GM23338 (cell line): ENCODE data around the gene C1QTNF1. TPM values are rescaled to one million over a fixed set of nuclear protein-coding genes. Genes with fewer than 3 reads are reported as not detected.

ENCODE experiments used
- ATAC-seq: fragments of 200-7000 bp; cut with Tn5 transposase; 3 replicates; pipeline ENCODE4 v1.9.1; 2020
- DNase-seq: peaks from one replicate; pipeline ENCODE4 v3.0.0-alpha.2; 2015; ENCODE audit warnings: low spot score
- H2AFZ ChIP-seq: fragments of 200-600 bp; sonication (generic); 2 replicates; pipeline ENCODE4 v1.8.0; 2016; ENCODE audit warnings: antibody characterized with exemption, mild to moderate bottlenecking, moderate library complexity
- H3F3A ChIP-seq: fragments of 200-600 bp; sonication (generic); replicated peaks from 2 replicates; pipeline ENCODE4 v1.8.0; 2017; ENCODE audit warnings: antibody characterized with exemption, mixed run types, low read depth
- H3K27ac ChIP-seq: fragments of 200-600 bp; sonication (generic); 2 replicates; pipeline ENCODE4 v1.6.1; 2016; ENCODE audit warnings: low read depth
- H3K27me3 ChIP-seq: fragments of 200-600 bp; sonication (generic); 2 replicates; pipeline ENCODE4 v1.8.0; 2016; ENCODE audit warnings: mild to moderate bottlenecking, mixed run types, moderate library complexity; ENCODE audit not compliant: insufficient read depth
- H3K36me3 ChIP-seq: fragments of 200-600 bp; sonication (generic); 2 replicates; pipeline ENCODE4 v1.8.0; 2016; ENCODE audit warnings: mild to moderate bottlenecking; ENCODE audit not compliant: insufficient read depth
- H3K4me1 ChIP-seq: fragments of 200-600 bp; sonication (generic); 2 replicates; pipeline ENCODE4 v1.8.0; 2016; ENCODE audit warnings: mild to moderate bottlenecking, moderate library complexity; ENCODE audit not compliant: insufficient read depth
- H3K4me2 ChIP-seq: fragments of 200-600 bp; sonication (generic); 2 replicates; pipeline ENCODE4 v1.7.1; 2017; ENCODE audit warnings: mixed run types
- H3K4me3 ChIP-seq: fragments of 200-600 bp; sonication (generic); 2 replicates; pipeline ENCODE4 v1.6.1; 2016; ENCODE audit warnings: mixed run types
- H3K79me2 ChIP-seq: fragments of 200-600 bp; sonication (generic); replicated peaks from 2 replicates; pipeline ENCODE4 v1.8.0; 2017; ENCODE audit warnings: mild to moderate bottlenecking; ENCODE audit not compliant: insufficient read depth
- H3K9me2 ChIP-seq: fragments of 200-600 bp; sonication (generic); 2 replicates; pipeline ENCODE4 v1.8.0; 2017; ENCODE audit not compliant: insufficient read depth
- H4K20me1 ChIP-seq: fragments of 200-600 bp; sonication (generic); replicated peaks from 2 replicates; pipeline ENCODE4 v1.8.0; 2017; ENCODE audit warnings: mild to moderate bottlenecking; ENCODE audit not compliant: insufficient read depth
- H3K27ac Mint-ChIP-seq: 2 replicates; pipeline ENCODE4 v1.8.0; 2020; ENCODE audit warnings: inconsistent platforms, mild to moderate bottlenecking, moderate library complexity, mixed read lengths
- H3K27me3 Mint-ChIP-seq: 3 replicates; pipeline ENCODE4 v1.8.0; 2022; ENCODE audit warnings: low read depth, mild to moderate bottlenecking, moderate library complexity, mixed read lengths, inconsistent platforms; ENCODE audit not compliant: insufficient read depth, poor library complexity
- H3K36me3 Mint-ChIP-seq: 3 replicates; pipeline ENCODE4 v1.8.0; 2021; ENCODE audit warnings: low read depth, mild to moderate bottlenecking, inconsistent platforms, moderate library complexity, mixed read lengths
- H3K4me1 Mint-ChIP-seq: 3 replicates; pipeline ENCODE4 v1.8.0; 2020; ENCODE audit warnings: mild to moderate bottlenecking, inconsistent platforms, mixed read lengths
- H3K4me3 Mint-ChIP-seq: 3 replicates; pipeline ENCODE4 v1.8.0; 2021; ENCODE audit warnings: moderate library complexity, mild to moderate bottlenecking, inconsistent platforms, mixed read lengths
- H3K9me3 Mint-ChIP-seq: 3 replicates; pipeline ENCODE4 v1.8.0; 2020; ENCODE audit warnings: moderate library complexity, mild to moderate bottlenecking, inconsistent platforms, mixed read lengths
- CREB1 ChIP-seq: fragments of 250-450 bp; sonication (Bioruptor Pico); IDR thresholded peaks from 2 replicates; pipeline ENCODE4 v1.5.0; 2020; ENCODE audit warnings: low read depth, mild to moderate bottlenecking, moderate library complexity
- EZH2 ChIP-seq: fragments of 200-600 bp; sonication (generic); IDR thresholded peaks from one replicate; pipeline ENCODE4 v1.8.0; 2017; ENCODE audit warnings: antibody characterized with exemption, mild to moderate bottlenecking, low read depth; ENCODE audit not compliant: unreplicated experiment
- EZH2phosphoT487 ChIP-seq: fragments of 200-600 bp; sonication (generic); IDR thresholded peaks from one replicate; pipeline ENCODE4 v1.8.1; 2018; ENCODE audit warnings: antibody characterized with exemption; ENCODE audit not compliant: unreplicated experiment
- JUNB ChIP-seq: IDR thresholded peaks from one replicate; pipeline ENCODE4 v1.6.1; 2016; ENCODE audit warnings: antibody characterized with exemption; ENCODE audit not compliant: unreplicated experiment
- NANOG ChIP-seq: IDR thresholded peaks from 2 replicates; pipeline ENCODE4 v1.6.1; 2016; ENCODE audit warnings: antibody characterized with exemption, borderline replicate concordance
- POLR2AphosphoS5 ChIP-seq: IDR thresholded peaks from 2 replicates; pipeline ENCODE4 v1.6.1; 2016; ENCODE audit warnings: antibody characterized with exemption, low read depth
- STAT1 ChIP-seq: IDR thresholded peaks from one replicate; pipeline ENCODE4 v1.6.1; 2016; ENCODE audit warnings: antibody characterized with exemption; ENCODE audit not compliant: unreplicated experiment
- ZNF114 ChIP-seq: fragments of 250-450 bp; sonication (Bioruptor Pico); IDR thresholded peaks from 2 replicates; pipeline ENCODE4 v1.5.0; 2020; ENCODE audit warnings: mild to moderate bottlenecking, moderate library complexity
- ZNF331 ChIP-seq: fragments of 250-450 bp; sonication (Bioruptor Pico); IDR thresholded peaks from 2 replicates; pipeline ENCODE4 v1.5.0; 2020; ENCODE audit warnings: low read depth, mild to moderate bottlenecking, moderate library complexity
- polyA plus RNA-seq: library from polyadenylated mRNA; unstranded; fragments of >200 nt; fragmentation: Nextera tagmentation; extraction: Ambion mirVana; gene quantifications from 2 replicates; pipeline ENCODE4 v1.2.1, GENCODE V29; 2016
- total RNA-seq: library from RNA; depleted of rRNA; stranded (reverse); fragments of >200 nt; shearing (Covaris generic); gene quantifications from 2 replicates; pipeline ENCODE4 v1.2.3, GENCODE V29; 2014
- TF ChIP-seq, protein P1 (sequence below): IDR thresholded peaks from 2 replicates; pipeline ENCODE4 v1.6.1; 2016; ENCODE audit warnings: antibody characterized with exemption
- TF ChIP-seq, protein P2 (sequence below): fragments of 250-450 bp; sonication (Bioruptor Pico); IDR thresholded peaks from 2 replicates; pipeline ENCODE4 v1.5.0; 2020; ENCODE audit warnings: mild to moderate bottlenecking, moderate library complexity
- TF ChIP-seq, protein P3 (sequence below), 2 experiments: fragments of 200-600 bp in 1 of 2; sonication (generic) in 1 of 2; conservative IDR thresholded peaks; 2 replicates each; pipeline versions ENCODE4 v1.5.1 to v1.6.1; 2016 to 2017; ENCODE audit warnings: antibody characterized with exemption in 2 of 2, low read depth in 2 of 2, mild to moderate bottlenecking in 2 of 2, moderate library complexity in 1 of 2
- TF ChIP-seq, protein P4 (sequence below): IDR thresholded peaks from one replicate; pipeline ENCODE4 v1.6.1; 2018; ENCODE audit warnings: antibody characterized with exemption; ENCODE audit not compliant: unreplicated experiment

The C1QTNF1 gene
- total and polyA plus RNA-seq, 2 experiments from 2014 or later, result 1.1 to 1.9 TPM

DNA sequence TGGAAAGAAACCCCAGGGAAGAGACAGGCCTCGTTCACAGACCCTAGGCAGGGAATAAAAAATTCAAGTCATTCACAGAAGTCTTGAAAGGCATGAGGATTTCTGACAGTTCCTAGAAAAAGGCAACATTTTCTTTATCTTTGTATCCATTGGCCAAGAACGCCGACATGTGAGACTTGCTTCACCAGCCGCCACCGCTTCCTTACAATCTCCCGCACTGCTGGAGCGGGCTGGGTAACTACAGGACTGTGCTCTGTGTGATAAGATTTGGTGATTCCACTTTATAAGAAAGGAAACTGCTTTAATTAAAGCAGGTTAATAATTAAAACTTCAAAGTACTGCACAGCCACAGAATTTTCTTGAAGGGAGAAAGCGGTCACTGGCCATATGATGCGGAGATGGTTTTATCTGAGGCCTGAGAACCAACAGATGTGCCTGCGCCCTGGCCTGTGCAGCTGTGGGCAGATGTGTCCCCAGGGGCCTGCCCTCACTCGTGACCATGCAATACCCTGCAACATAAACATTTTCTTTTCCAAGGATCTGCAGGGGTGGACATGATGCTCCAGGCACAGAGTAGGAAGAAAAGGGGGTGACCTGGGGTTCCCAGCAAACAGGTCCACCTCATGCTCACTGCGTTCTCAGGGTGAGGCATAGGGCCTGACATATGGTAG lies 31.3 kb upstream of the C1QTNF1 start:
- no peaks in the 10 kb centered on the region for H3F3A ChIP-seq
- Mint-ChIP-seq H3K27me3 (peaks cover 15% of the 10 kb centered on the region), H3K9me3 (no peaks in the 10 kb centered on the region), H3K36me3 (peaks cover 37% of the 10 kb centered on the region), H3K4me3 (no peak overlapping the region; the same call in 2 of the 3 replicates), H3K4me1 (no peaks in the 10 kb centered on the region), H3K27ac (no peak overlapping the region)
- H3K36me3 ChIP-seq, result 0 out of 2 replicates have a peak, but pooled peaks cover 3% of the 10 kb centered on the region
- no peak overlapping the region for H3K27ac ChIP-seq
- H3K79me2 ChIP-seq, result no peaks in the 10 kb centered on the region
- no peaks in the 10 kb centered on the region for H3K4me1 ChIP-seq
- TF ChIP-seq POLR2AphosphoS5, result no peak
- TF ChIP-seq, protein P1, sequence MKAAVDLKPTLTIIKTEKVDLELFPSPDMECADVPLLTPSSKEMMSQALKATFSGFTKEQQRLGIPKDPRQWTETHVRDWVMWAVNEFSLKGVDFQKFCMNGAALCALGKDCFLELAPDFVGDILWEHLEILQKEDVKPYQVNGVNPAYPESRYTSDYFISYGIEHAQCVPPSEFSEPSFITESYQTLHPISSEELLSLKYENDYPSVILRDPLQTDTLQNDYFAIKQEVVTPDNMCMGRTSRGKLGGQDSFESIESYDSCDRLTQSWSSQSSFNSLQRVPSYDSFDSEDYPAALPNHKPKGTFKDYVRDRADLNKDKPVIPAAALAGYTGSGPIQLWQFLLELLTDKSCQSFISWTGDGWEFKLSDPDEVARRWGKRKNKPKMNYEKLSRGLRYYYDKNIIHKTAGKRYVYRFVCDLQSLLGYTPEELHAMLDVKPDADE, result no peak
- TF ChIP-seq, protein P2, sequence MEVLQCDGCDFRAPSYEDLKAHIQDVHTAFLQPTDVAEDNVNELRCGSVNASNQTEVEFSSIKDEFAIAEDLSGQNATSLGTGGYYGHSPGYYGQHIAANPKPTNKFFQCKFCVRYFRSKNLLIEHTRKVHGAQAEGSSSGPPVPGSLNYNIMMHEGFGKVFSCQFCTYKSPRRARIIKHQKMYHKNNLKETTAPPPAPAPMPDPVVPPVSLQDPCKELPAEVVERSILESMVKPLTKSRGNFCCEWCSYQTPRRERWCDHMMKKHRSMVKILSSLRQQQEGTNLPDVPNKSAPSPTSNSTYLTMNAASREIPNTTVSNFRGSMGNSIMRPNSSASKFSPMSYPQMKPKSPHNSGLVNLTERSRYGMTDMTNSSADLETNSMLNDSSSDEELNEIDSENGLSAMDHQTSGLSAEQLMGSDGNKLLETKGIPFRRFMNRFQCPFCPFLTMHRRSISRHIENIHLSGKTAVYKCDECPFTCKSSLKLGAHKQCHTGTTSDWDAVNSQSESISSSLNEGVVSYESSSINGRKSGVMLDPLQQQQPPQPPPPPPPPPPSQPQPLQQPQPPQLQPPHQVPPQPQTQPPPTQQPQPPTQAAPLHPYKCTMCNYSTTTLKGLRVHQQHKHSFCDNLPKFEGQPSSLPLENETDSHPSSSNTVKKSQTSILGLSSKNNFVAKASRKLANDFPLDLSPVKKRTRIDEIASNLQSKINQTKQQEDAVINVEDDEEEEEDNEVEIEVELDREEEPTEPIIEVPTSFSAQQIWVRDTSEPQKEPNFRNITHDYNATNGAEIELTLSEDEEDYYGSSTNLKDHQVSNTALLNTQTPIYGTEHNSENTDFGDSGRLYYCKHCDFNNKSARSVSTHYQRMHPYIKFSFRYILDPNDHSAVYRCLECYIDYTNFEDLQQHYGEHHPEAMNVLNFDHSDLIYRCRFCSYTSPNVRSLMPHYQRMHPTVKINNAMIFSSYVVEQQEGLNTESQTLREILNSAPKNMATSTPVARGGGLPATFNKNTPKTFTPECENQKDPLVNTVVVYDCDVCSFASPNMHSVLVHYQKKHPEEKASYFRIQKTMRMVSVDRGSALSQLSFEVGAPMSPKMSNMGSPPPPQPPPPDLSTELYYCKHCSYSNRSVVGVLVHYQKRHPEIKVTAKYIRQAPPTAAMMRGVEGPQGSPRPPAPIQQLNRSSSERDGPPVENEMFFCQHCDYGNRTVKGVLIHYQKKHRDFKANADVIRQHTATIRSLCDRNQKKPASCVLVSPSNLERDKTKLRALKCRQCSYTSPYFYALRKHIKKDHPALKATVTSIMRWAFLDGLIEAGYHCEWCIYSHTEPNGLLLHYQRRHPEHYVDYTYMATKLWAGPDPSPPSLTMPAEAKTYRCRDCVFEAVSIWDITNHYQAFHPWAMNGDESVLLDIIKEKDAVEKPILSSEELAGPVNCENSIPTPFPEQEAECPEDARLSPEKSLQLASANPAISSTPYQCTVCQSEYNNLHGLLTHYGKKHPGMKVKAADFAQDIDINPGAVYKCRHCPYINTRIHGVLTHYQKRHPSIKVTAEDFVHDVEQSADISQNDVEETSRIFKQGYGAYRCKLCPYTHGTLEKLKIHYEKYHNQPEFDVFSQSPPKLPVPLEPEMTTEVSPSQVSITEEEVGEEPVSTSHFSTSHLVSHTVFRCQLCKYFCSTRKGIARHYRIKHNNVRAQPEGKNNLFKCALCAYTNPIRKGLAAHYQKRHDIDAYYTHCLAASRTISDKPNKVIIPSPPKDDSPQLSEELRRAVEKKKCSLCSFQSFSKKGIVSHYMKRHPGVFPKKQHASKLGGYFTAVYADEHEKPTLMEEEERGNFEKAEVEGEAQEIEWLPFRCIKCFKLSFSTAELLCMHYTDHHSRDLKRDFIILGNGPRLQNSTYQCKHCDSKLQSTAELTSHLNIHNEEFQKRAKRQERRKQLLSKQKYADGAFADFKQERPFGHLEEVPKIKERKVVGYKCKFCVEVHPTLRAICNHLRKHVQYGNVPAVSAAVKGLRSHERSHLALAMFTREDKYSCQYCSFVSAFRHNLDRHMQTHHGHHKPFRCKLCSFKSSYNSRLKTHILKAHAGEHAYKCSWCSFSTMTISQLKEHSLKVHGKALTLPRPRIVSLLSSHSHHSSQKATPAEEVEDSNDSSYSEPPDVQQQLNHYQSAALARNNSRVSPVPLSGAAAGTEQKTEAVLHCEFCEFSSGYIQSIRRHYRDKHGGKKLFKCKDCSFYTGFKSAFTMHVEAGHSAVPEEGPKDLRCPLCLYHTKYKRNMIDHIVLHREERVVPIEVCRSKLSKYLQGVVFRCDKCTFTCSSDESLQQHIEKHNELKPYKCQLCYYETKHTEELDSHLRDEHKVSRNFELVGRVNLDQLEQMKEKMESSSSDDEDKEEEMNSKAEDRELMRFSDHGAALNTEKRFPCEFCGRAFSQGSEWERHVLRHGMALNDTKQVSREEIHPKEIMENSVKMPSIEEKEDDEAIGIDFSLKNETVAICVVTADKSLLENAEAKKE (CRISPR knock-in tag), result no peak
- TF ChIP-seq CREB1 (CRISPR knock-in tag), result no peak
- no peak for TF ChIP-seq STAT1
- TF ChIP-seq EZH2, result no peak
- TF ChIP-seq JUNB, result no peak
- TF ChIP-seq, protein P3, sequence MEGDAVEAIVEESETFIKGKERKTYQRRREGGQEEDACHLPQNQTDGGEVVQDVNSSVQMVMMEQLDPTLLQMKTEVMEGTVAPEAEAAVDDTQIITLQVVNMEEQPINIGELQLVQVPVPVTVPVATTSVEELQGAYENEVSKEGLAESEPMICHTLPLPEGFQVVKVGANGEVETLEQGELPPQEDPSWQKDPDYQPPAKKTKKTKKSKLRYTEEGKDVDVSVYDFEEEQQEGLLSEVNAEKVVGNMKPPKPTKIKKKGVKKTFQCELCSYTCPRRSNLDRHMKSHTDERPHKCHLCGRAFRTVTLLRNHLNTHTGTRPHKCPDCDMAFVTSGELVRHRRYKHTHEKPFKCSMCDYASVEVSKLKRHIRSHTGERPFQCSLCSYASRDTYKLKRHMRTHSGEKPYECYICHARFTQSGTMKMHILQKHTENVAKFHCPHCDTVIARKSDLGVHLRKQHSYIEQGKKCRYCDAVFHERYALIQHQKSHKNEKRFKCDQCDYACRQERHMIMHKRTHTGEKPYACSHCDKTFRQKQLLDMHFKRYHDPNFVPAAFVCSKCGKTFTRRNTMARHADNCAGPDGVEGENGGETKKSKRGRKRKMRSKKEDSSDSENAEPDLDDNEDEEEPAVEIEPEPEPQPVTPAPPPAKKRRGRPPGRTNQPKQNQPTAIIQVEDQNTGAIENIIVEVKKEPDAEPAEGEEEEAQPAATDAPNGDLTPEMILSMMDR (conservative IDR thresholded peaks at IDR 0.05; ENCODE audit: low read depth in 2 of 2), result no peak
- TF ChIP-seq, protein P4, sequence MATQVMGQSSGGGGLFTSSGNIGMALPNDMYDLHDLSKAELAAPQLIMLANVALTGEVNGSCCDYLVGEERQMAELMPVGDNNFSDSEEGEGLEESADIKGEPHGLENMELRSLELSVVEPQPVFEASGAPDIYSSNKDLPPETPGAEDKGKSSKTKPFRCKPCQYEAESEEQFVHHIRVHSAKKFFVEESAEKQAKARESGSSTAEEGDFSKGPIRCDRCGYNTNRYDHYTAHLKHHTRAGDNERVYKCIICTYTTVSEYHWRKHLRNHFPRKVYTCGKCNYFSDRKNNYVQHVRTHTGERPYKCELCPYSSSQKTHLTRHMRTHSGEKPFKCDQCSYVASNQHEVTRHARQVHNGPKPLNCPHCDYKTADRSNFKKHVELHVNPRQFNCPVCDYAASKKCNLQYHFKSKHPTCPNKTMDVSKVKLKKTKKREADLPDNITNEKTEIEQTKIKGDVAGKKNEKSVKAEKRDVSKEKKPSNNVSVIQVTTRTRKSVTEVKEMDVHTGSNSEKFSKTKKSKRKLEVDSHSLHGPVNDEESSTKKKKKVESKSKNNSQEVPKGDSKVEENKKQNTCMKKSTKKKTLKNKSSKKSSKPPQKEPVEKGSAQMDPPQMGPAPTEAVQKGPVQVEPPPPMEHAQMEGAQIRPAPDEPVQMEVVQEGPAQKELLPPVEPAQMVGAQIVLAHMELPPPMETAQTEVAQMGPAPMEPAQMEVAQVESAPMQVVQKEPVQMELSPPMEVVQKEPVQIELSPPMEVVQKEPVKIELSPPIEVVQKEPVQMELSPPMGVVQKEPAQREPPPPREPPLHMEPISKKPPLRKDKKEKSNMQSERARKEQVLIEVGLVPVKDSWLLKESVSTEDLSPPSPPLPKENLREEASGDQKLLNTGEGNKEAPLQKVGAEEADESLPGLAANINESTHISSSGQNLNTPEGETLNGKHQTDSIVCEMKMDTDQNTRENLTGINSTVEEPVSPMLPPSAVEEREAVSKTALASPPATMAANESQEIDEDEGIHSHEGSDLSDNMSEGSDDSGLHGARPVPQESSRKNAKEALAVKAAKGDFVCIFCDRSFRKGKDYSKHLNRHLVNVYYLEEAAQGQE, result no peak
- TF ChIP-seq NANOG, result no peak
- no peak for TF ChIP-seq EZH2phosphoT487
- TF ChIP-seq ZNF114 (CRISPR knock-in tag), result no peak
- no peak for TF ChIP-seq ZNF331 (CRISPR knock-in tag)
- peaks cover 3% of the 10 kb centered on the region; the same call in 1 of the 2 replicates for H4K20me1 ChIP-seq
- ATAC-seq (no peak), DNase-seq (no peak)
- no peaks in the 10 kb centered on the region for H3K27me3 ChIP-seq
- no peak overlapping the region for H3K4me3 ChIP-seq
- H2AFZ ChIP-seq, result no peak overlapping the region
- H3K4me2 ChIP-seq, result no peak overlapping the region
- H3K9me2 ChIP-seq, result no peaks in the 10 kb centered on the region
